ENCODE data around the gene SNU13. TPM values are rescaled to one million over a fixed set of nuclear protein-coding genes. Genes with fewer than 3 reads are reported as not detected.

SNU13 gene
- polyA plus RNA-seq, 1 donor from 2014 or later: 192 TPM

DNA sequence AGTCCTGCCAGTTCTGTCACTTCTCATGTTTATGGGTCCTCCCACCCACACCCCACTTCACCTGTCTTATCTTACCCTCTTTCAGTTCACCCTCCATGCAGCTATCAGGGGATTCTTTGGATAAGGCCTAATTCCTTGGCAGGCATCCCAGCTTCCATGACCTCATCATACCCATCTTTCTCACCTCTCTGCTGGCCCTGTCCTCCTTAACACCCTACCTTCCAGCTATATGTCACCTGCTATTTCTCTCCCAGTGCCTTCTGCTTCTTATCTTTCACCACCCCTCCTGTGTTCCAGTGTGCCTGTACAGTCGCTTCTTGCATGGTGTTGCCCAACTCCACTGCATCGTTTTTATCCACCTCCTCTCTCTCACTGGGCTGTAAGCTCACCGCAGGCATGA lies 28.3 kb downstream of the SNU13 start:
- Histone ChIP-seq H3F3A (ENCODE audit: insufficient read depth, low read length, poor library complexity, severe bottlenecking) (no peaks in the 10 kb centered on the region), H3K36me3 (ENCODE audit: insufficient read depth, low read length) (peaks cover 7% of the 10 kb centered on the region), H3K9ac (ENCODE audit: low read length) (no peak overlapping the region), H3K27ac (ENCODE audit: low read length) (no peak overlapping the region), H2AFZ (ENCODE audit: low read depth, low read length) (no peak overlapping the region), H3K27me3 (ENCODE audit: insufficient read depth, low read depth, low read length) (no peaks in the 10 kb centered on the region), H3K9me3 (ENCODE audit: low read length) (no peaks in the 10 kb centered on the region), H4K20me1 (ENCODE audit: insufficient read depth) (no peaks in the 10 kb centered on the region), H3K79me2 (replicated peaks; ENCODE audit: insufficient read depth, low read length) (no peaks in the 10 kb centered on the region), H3K4me2 (ENCODE audit: low read length) (no peak overlapping the region), H3K4me3 (ENCODE audit: low read length) (no peak overlapping the region), H3K9me2 (ENCODE audit: insufficient read depth, low read length) (no peaks in the 10 kb centered on the region)
- TF ChIP-seq EP300 (conservative IDR thresholded peaks at IDR 0.05; ENCODE audit: poor library complexity, severe bottlenecking) (no peak), MXI1 (conservative IDR thresholded peaks at IDR 0.05; ENCODE audit: poor library complexity, severe bottlenecking) (no peak), EZH2 (IDR thresholded peaks at IDR 0.05; ENCODE audit: borderline replicate concordance, insufficient read depth, low read length, poor library complexity, severe bottlenecking) (no peak)

- Histone ChIP-seq H3K27me3 (ENCODE audit: insufficient read depth, low read depth, low read length) (no peaks in the 10 kb centered on the region), H3K4me3 (ENCODE audit: low read length) (no peak overlapping the region), H3K9me3 (ENCODE audit: low read length) (no peaks in the 10 kb centered on the region), H3K36me3 (ENCODE audit: insufficient read depth, low read length) (peaks cover 7% of the 10 kb centered on the region), H2AFZ (ENCODE audit: low read depth, low read length) (no peak overlapping the region), H3K79me2 (replicated peaks; ENCODE audit: insufficient read depth, low read length) (no peaks in the 10 kb centered on the region), H3F3A (ENCODE audit: insufficient read depth, low read length, poor library complexity, severe bottlenecking) (no peaks in the 10 kb centered on the region), H3K4me2 (ENCODE audit: low read length) (no peak overlapping the region), H3K27ac (ENCODE audit: low read length) (no peak overlapping the region), H4K20me1 (ENCODE audit: insufficient read depth) (no peaks in the 10 kb centered on the region), H3K9me2 (ENCODE audit: insufficient read depth, low read length) (no peaks in the 10 kb centered on the region), H3K9ac (ENCODE audit: low read length) (no peak overlapping the region)
- no peak for TF ChIP-seq RAD21 (conservative IDR thresholded peaks at IDR 0.05)
- TF ChIP-seq POLR2AphosphoS5 (IDR thresholded peaks at IDR 0.05): no peak
- no peak for TF ChIP-seq MXI1 (conservative IDR thresholded peaks at IDR 0.05; ENCODE audit: poor library complexity, severe bottlenecking)
- no peak for TF ChIP-seq REST (IDR thresholded peaks at IDR 0.05; ENCODE audit: borderline replicate concordance)
- TF ChIP-seq TAF1 (IDR thresholded peaks at IDR 0.05; ENCODE audit: low read depth): no peak
- TF ChIP-seq EZH2 (IDR thresholded peaks at IDR 0.05; ENCODE audit: borderline replicate concordance, insufficient read depth, low read length, poor library complexity, severe bottlenecking): no peak
- TF ChIP-seq SMC3 (conservative IDR thresholded peaks at IDR 0.05; ENCODE audit: poor library complexity): no peak
- TF ChIP-seq EP300 (conservative IDR thresholded peaks at IDR 0.05; ENCODE audit: poor library complexity, severe bottlenecking): no peak
- no peak for TF ChIP-seq CTCF (IDR thresholded peaks at IDR 0.05; ENCODE audit: poor library complexity, severe bottlenecking)
These were observed 28.7 kb downstream of the SNU13 start for GRCh38 chr22:41659941-41660340.

Data from neural cell (in vitro differentiated cells).